Measurements from ENCODE around the gene CLIP3. TPM values are rescaled to one million over a fixed set of nuclear protein-coding genes. Genes with fewer than 3 reads are reported as not detected.

Gene CLIP3
- total and polyA plus RNA-seq, 2 donors (not counting 1 experiment from before 2014, with no cell fraction given), result 0.42 to 1.3 TPM

DNA sequence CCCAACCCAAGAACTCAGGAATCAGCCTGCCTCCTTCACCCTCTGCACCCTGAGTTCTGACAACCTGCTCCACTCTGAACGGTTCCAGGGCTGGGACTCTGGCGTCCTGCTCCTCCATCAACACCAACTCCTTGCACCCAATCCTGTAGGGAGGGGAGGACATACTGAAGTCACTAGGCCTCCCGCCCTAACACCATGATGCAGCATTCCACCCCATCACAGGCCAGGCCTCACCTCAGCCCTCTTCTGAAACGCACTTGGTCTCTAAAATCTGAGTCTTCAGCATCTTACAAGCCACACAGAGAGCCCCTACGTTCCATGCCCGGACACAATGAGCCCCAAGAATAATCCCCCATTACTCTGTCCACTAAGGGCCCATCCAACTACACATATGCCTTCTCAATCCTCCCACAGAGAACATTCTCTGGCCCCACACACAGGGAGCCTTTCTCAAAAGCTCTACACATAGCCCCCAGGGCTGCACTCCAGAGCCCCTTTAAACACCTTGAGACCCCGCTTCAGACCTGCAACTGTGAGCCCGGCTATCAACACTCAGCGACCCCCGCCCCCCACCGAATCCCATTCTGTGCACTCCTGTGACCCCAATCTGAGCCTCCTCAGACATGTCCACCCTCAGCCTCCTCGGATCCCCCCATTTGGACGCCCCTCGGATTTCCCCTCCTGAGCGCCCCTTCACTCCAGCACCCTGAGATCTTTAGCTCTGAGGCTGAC, 19.2 kb downstream of the CLIP3 start:
- Histone ChIP-seq H3K4me2 (replicated peaks; ENCODE audit: low read depth, low read length, poor library complexity, severe bottlenecking) (peak overlapping the region; percentile 92), H3K79me2 (ENCODE audit: control insufficient read depth, insufficient read depth, low read length) (peaks cover 13% of the 10 kb centered on the region), H3K4me3 (ENCODE audit: control extremely low read depth in 1 of 5, extremely low read depth in 1 of 5, insufficient read depth in 1 of 5, low read depth in 2 of 5, low read length in 4 of 5) (peak overlapping the region; percentile 67 to 94 (median 72)), H3K27ac (ENCODE audit: low read length in 2 of 2) (peak overlapping the region; percentile 70 to 86), H4K20me1 (ENCODE audit: control insufficient read depth, insufficient read depth, low read length, poor library complexity, severe bottlenecking) (no peaks in the 10 kb centered on the region), H3K9me3 (ENCODE audit: control extremely low read depth in 1 of 3, control insufficient read depth in 2 of 3, insufficient read depth in 1 of 3, low read length in 2 of 3) (no peaks in the 10 kb centered on the region), H3K9ac (ENCODE audit: low read length) (peak overlapping the region; percentile 85), H3K4me1 (ENCODE audit: control insufficient read depth in 2 of 2, insufficient read depth in 2 of 2, low read length in 2 of 2) (peaks cover 20 to 27% of the 10 kb centered on the region in 2 donors), H3K27me3 (replicated peaks in 1 of 4; ENCODE audit: control extremely low read depth in 1 of 4, control insufficient read depth in 3 of 4, insufficient read depth in 4 of 4, low read length in 3 of 4) (peaks cover 0 to 12% (median 1%) of the 10 kb centered on the region in 4 experiments), H3K36me3 (replicated peaks in 1 of 2; ENCODE audit: control extremely low read depth in 1 of 2, control insufficient read depth in 1 of 2, extremely low read depth in 1 of 2, insufficient read depth in 2 of 2, low read length in 1 of 2) (no peaks in the 10 kb centered on the region), H2AFZ (ENCODE audit: insufficient read depth, low read depth, low read length, poor library complexity, severe bottlenecking) (peak overlapping the region; percentile 94)
- Mint-ChIP-seq H3K9me3 (ENCODE audit: insufficient read depth) (no peaks in the 10 kb centered on the region), H3K27me3 (no peaks in the 10 kb centered on the region), H3K4me3 (peak overlapping the region; percentile 99), H3K4me1 (peaks cover 31% of the 10 kb centered on the region), H3K27ac (peak overlapping the region; percentile 93)
- no peak for TF ChIP-seq EZH2 (IDR thresholded peaks at IDR 0.05; ENCODE audit: borderline replicate concordance, insufficient read depth, low read depth, low read length, poor library complexity, severe bottlenecking)
- no peak for TF ChIP-seq CTCF (IDR thresholded peaks at IDR 0.05)
- WGBS (ENCODE audit: insufficient coverage), result 34% methylated on average over 14 of the region's 15 CpGs
- ChIA-PET POLR2A (interaction anchor here (0.6 to 1.7 kb wide), 4 partner anchors 20 to 361 kb away, joined by 4 to 9 read pairs (median 6); partner anchors contain the start of genes POLR2I and THAP8), CTCF (interaction anchor here (1.4 kb wide), 1 partner anchor 19 kb away, joined by 4 read pairs; the partner anchor contains the start of gene SDHAF1)
- DNase-seq (no peak), ATAC-seq (ENCODE audit: low read depth) (no peak)
- intact Hi-C loops (cut with micrococcal nuclease), result loop anchor here (1.0 kb wide), 6 partner anchors 18 to 268 kb away; partner anchors contain the start of genes PSENEN, SDHAF1, TBCB and THAP8

- ATAC-seq (ENCODE audit: low read depth) (no peak), DNase-seq (no peak)
- Mint-ChIP-seq H3K9me3 (ENCODE audit: insufficient read depth) (no peaks in the 10 kb centered on the region), H3K27ac (no peak overlapping the region), H3K4me1 (peaks cover 28% of the 10 kb centered on the region), H3K27me3 (no peaks in the 10 kb centered on the region), H3K4me3 (peak overlapping the region; percentile 55)
- Histone ChIP-seq H3K4me1 (ENCODE audit: control insufficient read depth in 2 of 2, insufficient read depth in 2 of 2, low read length in 2 of 2) (peaks cover 20 to 27% of the 10 kb centered on the region in 2 donors), H3K36me3 (replicated peaks in 1 of 2; ENCODE audit: control extremely low read depth in 1 of 2, control insufficient read depth in 1 of 2, extremely low read depth in 1 of 2, insufficient read depth in 2 of 2, low read length in 1 of 2) (no peaks in the 10 kb centered on the region), H3K9me3 (ENCODE audit: control extremely low read depth in 1 of 3, control insufficient read depth in 2 of 3, insufficient read depth in 1 of 3, low read length in 2 of 3) (no peaks in the 10 kb centered on the region), H4K20me1 (ENCODE audit: control insufficient read depth, insufficient read depth, low read length, poor library complexity, severe bottlenecking) (no peaks in the 10 kb centered on the region), H2AFZ (ENCODE audit: insufficient read depth, low read depth, low read length, poor library complexity, severe bottlenecking) (no peak overlapping the region), H3K4me3 (ENCODE audit: control extremely low read depth in 1 of 5, extremely low read depth in 1 of 5, insufficient read depth in 1 of 5, low read depth in 2 of 5, low read length in 4 of 5) (no peak overlapping the region), H3K9ac (ENCODE audit: low read length) (no peak overlapping the region), H3K27ac (ENCODE audit: low read length in 2 of 2) (no peak overlapping the region), H3K27me3 (replicated peaks in 1 of 4; ENCODE audit: control extremely low read depth in 1 of 4, control insufficient read depth in 3 of 4, insufficient read depth in 4 of 4, low read length in 3 of 4) (peaks cover 0 to 12% (median 1%) of the 10 kb centered on the region in 4 experiments), H3K4me2 (replicated peaks; ENCODE audit: low read depth, low read length, poor library complexity, severe bottlenecking) (no peak overlapping the region), H3K79me2 (ENCODE audit: control insufficient read depth, insufficient read depth, low read length) (peaks cover 13% of the 10 kb centered on the region)
- POLR2A ChIA-PET, result no interaction called here
- TF ChIP-seq CTCF (IDR thresholded peaks at IDR 0.05) (no peak), EZH2 (IDR thresholded peaks at IDR 0.05; ENCODE audit: borderline replicate concordance, insufficient read depth, low read depth, low read length, poor library complexity, severe bottlenecking) (no peak)
- intact Hi-C loops (cut with micrococcal nuclease), result no loop called here
- CTCF ChIA-PET, result no interaction called here
- 96% methylated on average over 8 of the region's 11 CpGs for WGBS (ENCODE audit: insufficient coverage)
Observed at GRCh38 chr19:36010402-36010801, 22.3 kb downstream of the CLIP3 start.

Data from B cell (primary cell).